ENCODE data around the gene SLC7A6. TPM values are rescaled to one million over a fixed set of nuclear protein-coding genes. Genes with fewer than 3 reads are reported as not detected.
A peak's percentile ranks its signal among the peaks of the same experiment; 100 is the strongest.

The SLC7A6 gene
- total and polyA plus RNA-seq, 2 of the 13 experiments (the other 11 are each of a cell fraction or from before 2014, with no cell fraction given), result 35.8 to 70.8 TPM

GRCh38 chr16:68281368-68282063, 17.2 kb downstream of the SLC7A6 start (continued):
- TF ChIP-seq ZNF770 (CRISPR knock-in tag; IDR thresholded peaks at IDR 0.05) (peak; percentile 69; the same call in 1 of the 2 replicates), IRF1 (CRISPR knock-in tag; IDR thresholded peaks at IDR 0.05; ENCODE audit: low read depth) (no peak), TERF1 (CRISPR knock-in tag; IDR thresholded peaks at IDR 0.05) (no peak), MIER2 (CRISPR knock-in tag; IDR thresholded peaks at IDR 0.05) (peak; percentile 73; the same call in 1 of the 2 replicates), SIX1 (CRISPR knock-in tag; IDR thresholded peaks at IDR 0.05; ENCODE audit: borderline replicate concordance) (peak; percentile 70; the same call in 1 of the 2 replicates), ZNF350 (CRISPR knock-in tag; IDR thresholded peaks at IDR 0.05; ENCODE audit: borderline replicate concordance, low read depth) (peak; percentile 68; the same call in 1 of the 2 replicates), ATF3 (CRISPR knock-in tag; IDR thresholded peaks at IDR 0.05) (peak; percentile 84), ZNF652 (CRISPR knock-in tag; IDR thresholded peaks at IDR 0.05; ENCODE audit: borderline replicate concordance, low read depth) (no peak), ZKSCAN8 (CRISPR knock-in tag; IDR thresholded peaks at IDR 0.05; ENCODE audit: borderline replicate concordance) (peak; percentile 68; the same call in 1 of the 2 replicates), PPARG (CRISPR knock-in tag; conservative IDR thresholded peaks at IDR 0.05) (peak; percentile 73; the same call in 1 of the 2 replicates), ZNF841 (CRISPR knock-in tag; IDR thresholded peaks at IDR 0.05; ENCODE audit: borderline replicate concordance) (no peak), RARA (CRISPR knock-in tag; IDR thresholded peaks at IDR 0.05) (peak; percentile 94), TARDBP (CRISPR knock-in tag; IDR thresholded peaks at IDR 0.05) (peak; percentile 95), ELF3 (CRISPR knock-in tag; IDR thresholded peaks at IDR 0.05) (peak; percentile 93), SMAD9 (CRISPR knock-in tag; IDR thresholded peaks at IDR 0.05) (no peak), PAX8 (CRISPR knock-in tag; IDR thresholded peaks at IDR 0.05; ENCODE audit: borderline replicate concordance) (no peak), CREB1 (IDR thresholded peaks at IDR 0.05) (peak; percentile 21; the same call in 1 of the 2 replicates), CREB1 (CRISPR knock-in tag; IDR thresholded peaks at IDR 0.05) (peak; percentile 76), ETS1 (CRISPR knock-in tag; IDR thresholded peaks at IDR 0.05) (no peak), RAD21 (CRISPR knock-in tag; IDR thresholded peaks at IDR 0.05) (peak; percentile 51), HDAC6 (IDR thresholded peaks at IDR 0.05; ENCODE audit: low read depth, low read length) (no peak), ZBTB20 (CRISPR knock-in tag; IDR thresholded peaks at IDR 0.05; ENCODE audit: borderline replicate concordance, low read depth) (peak; percentile 64; the same call in 1 of the 2 replicates), ZNF792 (CRISPR knock-in tag; IDR thresholded peaks at IDR 0.05) (peak; percentile 63; the same call in 1 of the 2 replicates), MAFF (IDR thresholded peaks at IDR 0.05; ENCODE audit: low read depth, low read length) (peak; percentile 95), SOX6 (IDR thresholded peaks at IDR 0.05) (no peak), SOX6 (CRISPR knock-in tag; IDR thresholded peaks at IDR 0.05) (peak; percentile 95), ZMYM4 (CRISPR knock-in tag; IDR thresholded peaks at IDR 0.05) (peak; percentile 85)
